T-helper 1 cell treated with Interleukin-12 subunit alpha and Interleukin-12 subunit beta and Interleukin-4 antibody, amounts not matched to agents 30 μg/mL and 1 μg/mL, for 36 hours (primary cell): ENCODE measurements around the gene CCDC85C.

Experiments used
- H3K27ac Mint-ChIP-seq: one replicate; pipeline ENCODE4 v1.8.0; 2021; ENCODE audit warnings: mild to moderate bottlenecking, mixed read lengths
- H3K27me3 Mint-ChIP-seq: one replicate; pipeline ENCODE4 v1.8.0; 2021; ENCODE audit warnings: low read depth, mixed read lengths
- H3K36me3 Mint-ChIP-seq: one replicate; pipeline ENCODE4 v1.8.0; 2021; ENCODE audit warnings: low read depth, mixed read lengths
- H3K4me1 Mint-ChIP-seq: one replicate; pipeline ENCODE4 v1.8.0; 2021; ENCODE audit warnings: low read depth, mixed read lengths
- H3K4me3 Mint-ChIP-seq: one replicate; pipeline ENCODE4 v1.8.0; 2021; ENCODE audit warnings: mild to moderate bottlenecking, moderate library complexity, mixed read lengths
- H3K9me3 Mint-ChIP-seq: one replicate; pipeline ENCODE4 v1.8.0; 2021; ENCODE audit warnings: mixed read lengths

The CCDC85C gene

DNA sequence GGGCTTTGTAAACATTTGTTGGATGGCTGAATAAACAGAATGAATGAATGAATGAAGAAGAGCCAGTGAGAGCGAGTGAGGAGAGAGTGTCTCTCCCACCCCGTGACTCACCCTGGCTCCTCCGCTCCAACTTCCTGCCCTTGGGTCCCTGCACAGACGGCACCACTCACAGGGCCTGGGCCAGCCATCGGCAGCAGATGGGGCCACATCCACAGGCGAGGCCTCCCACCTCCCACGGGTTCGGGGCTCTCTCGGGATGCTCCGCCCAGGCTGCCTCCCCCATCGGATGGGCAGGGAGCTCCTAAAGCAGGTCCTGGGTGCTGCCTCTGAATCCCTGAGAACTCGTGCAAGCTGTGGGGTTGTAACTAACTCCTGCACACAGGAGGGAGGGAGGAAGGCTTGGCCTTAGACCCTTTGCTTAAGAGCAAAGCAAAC, 81.5 kb downstream of the CCDC85C start:
- H3K27ac Mint-ChIP-seq = no peak overlapping the region
- no peaks in the 10 kb centered on the region for H3K36me3 Mint-ChIP-seq
- H3K9me3 Mint-ChIP-seq = no peaks in the 10 kb centered on the region
- H3K4me1 Mint-ChIP-seq = peaks cover 7% of the 10 kb centered on the region
- no peaks in the 10 kb centered on the region for H3K27me3 Mint-ChIP-seq
- H3K4me3 Mint-ChIP-seq = no peak overlapping the region

DNA sequence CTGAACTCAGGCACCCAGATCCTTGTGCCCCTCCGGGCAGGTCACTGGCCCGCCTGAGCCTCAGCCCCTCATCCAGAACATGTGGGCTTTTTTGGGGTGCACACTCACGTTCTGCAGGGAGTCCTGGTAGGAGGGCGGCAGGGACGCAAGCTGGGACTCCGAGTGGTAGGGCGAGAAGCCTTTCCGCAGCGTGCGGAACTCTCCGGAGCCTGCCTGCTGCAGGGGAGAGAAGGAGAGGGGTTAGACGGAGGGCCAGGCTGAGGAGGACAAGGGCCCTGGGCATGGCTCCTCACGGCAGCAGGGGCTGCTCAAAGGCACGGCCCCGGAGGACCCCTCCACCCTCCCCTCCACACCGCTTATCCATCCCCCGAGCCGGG, 82.0 kb downstream of the CCDC85C start:
- Mint-ChIP-seq H3K27me3 (no peaks in the 10 kb centered on the region), H3K9me3 (no peaks in the 10 kb centered on the region), H3K36me3 (no peaks in the 10 kb centered on the region), H3K27ac (no peak overlapping the region), H3K4me1 (peaks cover 7% of the 10 kb centered on the region), H3K4me3 (no peak overlapping the region)

DNA sequence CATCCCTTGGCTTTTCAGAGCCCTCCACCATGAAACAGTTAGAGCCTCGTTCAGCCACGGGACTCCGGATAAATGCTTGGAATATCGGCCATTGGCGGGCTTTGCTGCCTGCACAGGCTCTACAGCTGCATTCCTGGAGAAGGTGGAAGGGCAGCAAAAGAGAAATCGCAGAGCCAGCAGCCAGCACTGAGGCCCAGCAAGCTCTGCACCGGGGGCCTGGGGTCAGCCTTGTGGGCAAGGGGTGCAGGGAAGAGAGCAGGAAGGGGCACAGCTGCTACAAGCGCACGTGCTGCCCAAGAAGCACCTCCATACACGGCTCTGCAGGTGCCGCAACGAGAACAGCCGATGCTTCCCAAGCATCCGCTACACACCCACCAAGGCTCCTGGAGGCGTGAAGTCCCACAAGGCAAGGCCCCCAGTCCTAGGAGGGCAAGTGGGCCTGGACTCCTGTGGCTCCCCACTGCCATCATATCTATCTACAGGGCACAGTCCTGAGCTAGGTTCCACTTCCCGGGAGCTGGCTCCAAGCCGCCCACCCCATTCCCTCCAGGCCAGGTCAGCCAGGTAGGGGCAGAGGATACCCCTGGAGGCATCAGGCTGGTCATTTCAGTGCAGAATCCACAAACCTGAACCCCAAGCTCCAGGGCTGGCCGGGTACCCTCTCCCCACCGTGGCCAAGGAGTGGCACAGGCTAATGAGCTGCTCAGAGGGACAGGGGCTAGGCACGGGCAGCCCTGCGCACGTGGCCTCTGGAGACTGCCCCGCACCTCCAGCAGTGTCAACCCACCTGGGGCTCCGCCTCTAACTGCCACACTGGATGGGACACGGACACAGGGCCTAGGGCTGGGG, 82.6 kb downstream of the CCDC85C start:
- Mint-ChIP-seq H3K36me3 (no peaks in the 10 kb centered on the region), H3K4me1 (peaks cover 7% of the 10 kb centered on the region), H3K27me3 (no peaks in the 10 kb centered on the region), H3K4me3 (no peak overlapping the region), H3K9me3 (no peaks in the 10 kb centered on the region), H3K27ac (no peak overlapping the region)

- no peaks in the 10 kb centered on the region for H3K9me3 Mint-ChIP-seq
- no peak overlapping the region for H3K4me3 Mint-ChIP-seq
- no peaks in the 10 kb centered on the region for H3K27me3 Mint-ChIP-seq
- H3K4me1 Mint-ChIP-seq = peaks cover 7% of the 10 kb centered on the region
- no peaks in the 10 kb centered on the region for H3K36me3 Mint-ChIP-seq
- no peak overlapping the region for H3K27ac Mint-ChIP-seq
Measured at GRCh38 chr14:99520571-99521081, 83.4 kb downstream of the CCDC85C start.

GRCh38 chr14:99519931-99520421, 84.0 kb downstream of the CCDC85C start:
- Mint-ChIP-seq H3K36me3 (no peaks in the 10 kb centered on the region), H3K9me3 (no peaks in the 10 kb centered on the region), H3K4me1 (peaks cover 3% of the 10 kb centered on the region), H3K27me3 (no peaks in the 10 kb centered on the region), H3K27ac (no peak overlapping the region), H3K4me3 (no peak overlapping the region)

- H3K27ac Mint-ChIP-seq = no peak overlapping the region
Measured at GRCh38 chr14:99519347-99519881, 84.6 kb downstream of the CCDC85C start.

DNA sequence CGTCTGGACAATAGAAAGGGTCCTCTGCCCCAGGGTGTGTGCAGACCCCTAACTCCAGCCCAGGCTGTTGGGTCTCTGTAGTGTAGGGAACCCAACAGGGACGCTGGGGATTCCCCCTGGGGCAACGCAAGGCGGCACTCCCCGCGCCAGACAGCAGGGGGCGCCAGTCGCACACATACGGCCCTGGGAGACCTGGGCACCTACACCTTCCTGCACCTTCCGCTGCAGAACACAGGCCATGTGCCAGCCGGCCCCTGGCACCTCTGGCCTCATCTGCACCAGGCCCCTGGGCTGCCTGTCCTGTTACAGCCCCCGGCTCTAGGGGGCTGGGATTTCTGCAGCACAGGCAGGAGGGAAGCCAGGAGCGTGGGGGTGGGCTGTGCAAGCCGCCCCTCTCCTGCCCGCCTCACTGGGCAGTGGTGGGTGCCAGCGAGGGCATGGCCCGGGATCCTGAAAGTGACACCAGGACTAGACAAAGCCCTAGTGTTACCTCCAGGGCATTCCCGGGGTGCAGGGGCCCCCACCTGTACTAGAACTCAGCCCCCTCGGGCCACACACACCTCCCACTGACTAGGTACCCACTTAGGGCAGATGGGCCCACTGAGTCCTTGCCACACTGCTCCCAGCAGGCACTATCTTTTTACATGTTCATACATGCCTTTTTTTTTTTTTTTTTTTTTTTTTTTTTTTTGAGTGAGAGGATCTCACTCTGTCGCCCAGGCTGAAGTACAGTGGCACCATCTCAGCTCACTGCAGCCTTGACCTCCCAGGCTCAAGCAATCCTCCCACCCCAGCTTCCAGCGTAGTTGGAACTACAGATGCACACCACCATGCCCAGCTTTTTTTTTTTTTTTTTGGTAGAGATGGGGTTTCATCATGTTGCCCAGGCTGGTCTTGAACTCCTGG, 85.3 kb downstream of the CCDC85C start:
- Mint-ChIP-seq H3K27me3 (no peaks in the 10 kb centered on the region), H3K36me3 (peaks cover 2% of the 10 kb centered on the region), H3K27ac (no peak overlapping the region), H3K4me1 (no peaks in the 10 kb centered on the region), H3K4me3 (no peak overlapping the region), H3K9me3 (no peaks in the 10 kb centered on the region)

More at GRCh38 chr14:99519347-99519881, 84.6 kb downstream of the CCDC85C start:
- Mint-ChIP-seq H3K27me3 (no peaks in the 10 kb centered on the region), H3K4me1 (no peaks in the 10 kb centered on the region), H3K4me3 (no peak overlapping the region), H3K9me3 (no peaks in the 10 kb centered on the region), H3K36me3 (no peaks in the 10 kb centered on the region)

GRCh38 chr14:99517643-99518381, 86.2 kb downstream of the CCDC85C start:
- H3K36me3 Mint-ChIP-seq = peaks cover 2% of the 10 kb centered on the region
- H3K27ac Mint-ChIP-seq = no peak overlapping the region
- no peaks in the 10 kb centered on the region for H3K4me1 Mint-ChIP-seq
- no peaks in the 10 kb centered on the region for H3K27me3 Mint-ChIP-seq
- H3K9me3 Mint-ChIP-seq = no peaks in the 10 kb centered on the region
- no peak overlapping the region for H3K4me3 Mint-ChIP-seq

- Mint-ChIP-seq H3K4me1 (no peaks in the 10 kb centered on the region), H3K4me3 (no peak overlapping the region), H3K36me3 (peaks cover 2% of the 10 kb centered on the region), H3K9me3 (no peaks in the 10 kb centered on the region), H3K27me3 (no peaks in the 10 kb centered on the region), H3K27ac (no peak overlapping the region)
Measured at GRCh38 chr14:99516871-99517642, 87.0 kb downstream of the CCDC85C start.

DNA sequence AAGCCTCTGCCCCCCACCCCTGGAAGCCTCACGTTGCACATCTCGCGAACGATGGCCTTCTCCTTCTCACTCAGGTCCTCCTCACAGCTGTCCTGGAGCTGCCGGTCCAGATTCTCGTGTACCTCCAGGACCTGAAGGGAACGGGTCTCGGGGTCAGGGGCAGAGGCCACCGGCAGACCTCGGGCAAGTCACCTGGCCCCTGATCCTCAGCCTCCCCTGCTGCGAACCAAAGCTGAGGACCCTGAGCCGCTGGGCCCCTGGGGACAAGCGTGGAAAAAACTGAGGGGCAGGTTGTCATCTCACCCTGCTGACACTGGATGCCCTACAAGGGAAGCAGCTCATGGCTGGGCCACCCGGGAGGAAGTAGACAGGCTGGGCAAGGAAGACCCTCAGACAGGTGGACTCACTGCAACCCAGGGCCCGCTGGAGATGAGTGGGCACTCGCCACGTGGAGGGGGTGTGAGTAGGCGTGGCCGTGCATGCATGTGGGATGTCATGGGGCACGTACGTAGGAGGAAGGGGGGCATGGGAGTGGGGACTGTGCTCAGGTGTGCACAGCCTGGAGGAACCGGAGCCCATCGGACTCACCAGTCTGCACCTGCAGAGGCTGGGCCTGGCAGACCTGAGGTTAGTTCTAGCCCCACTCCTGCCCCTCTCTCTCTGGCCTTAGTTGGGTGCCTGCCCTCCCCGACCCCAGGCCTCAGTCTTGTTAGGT, 87.7 kb downstream of the CCDC85C start:
- Mint-ChIP-seq H3K4me1 (no peaks in the 10 kb centered on the region), H3K9me3 (no peaks in the 10 kb centered on the region), H3K27me3 (no peaks in the 10 kb centered on the region), H3K27ac (no peak overlapping the region), H3K4me3 (no peak overlapping the region), H3K36me3 (peaks cover 2% of the 10 kb centered on the region)

DNA sequence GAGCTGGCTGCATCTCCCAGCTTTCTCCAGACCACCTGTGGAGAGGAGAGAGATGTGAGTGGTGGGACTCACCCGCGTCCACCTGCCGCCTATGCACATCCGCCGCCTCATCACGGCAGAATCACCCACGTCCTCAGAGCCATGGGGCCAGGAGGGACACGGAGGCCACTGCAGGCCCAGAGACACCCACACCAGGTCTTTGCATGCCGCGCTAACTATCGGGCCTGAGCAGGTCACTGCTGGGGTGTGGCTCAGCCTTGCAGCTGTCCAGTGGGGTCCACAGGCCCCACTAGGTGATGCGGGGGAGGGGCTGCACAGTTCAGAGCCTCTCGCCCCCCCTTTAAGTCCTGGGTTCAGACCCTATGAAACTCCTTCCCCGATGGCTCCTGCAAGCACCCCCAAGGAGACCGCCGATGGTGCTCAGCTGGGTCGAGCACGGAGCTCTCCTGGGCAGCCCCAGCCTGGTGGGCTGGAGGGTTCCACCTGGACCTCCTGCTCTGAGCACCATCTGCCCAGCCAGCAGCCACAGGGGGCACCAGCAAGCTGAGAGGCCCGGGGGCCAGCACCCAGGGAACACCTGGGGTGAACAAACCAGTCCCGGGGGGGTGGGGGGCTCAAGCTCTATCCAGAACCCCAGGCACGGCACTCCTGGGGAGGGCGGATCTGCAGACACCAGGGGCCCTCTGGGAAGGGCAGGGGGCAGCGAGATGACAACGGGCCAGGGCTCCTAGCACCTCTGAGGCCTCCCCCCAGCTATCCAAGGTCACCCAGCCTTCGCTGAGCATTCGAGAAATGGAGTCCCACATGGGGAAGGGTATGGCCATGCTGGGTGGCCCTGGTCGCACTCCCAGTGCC, 88.5 kb downstream of the CCDC85C start:
- Mint-ChIP-seq H3K4me3 (no peak overlapping the region), H3K27ac (no peak overlapping the region), H3K36me3 (peaks cover 2% of the 10 kb centered on the region), H3K27me3 (no peaks in the 10 kb centered on the region), H3K9me3 (no peaks in the 10 kb centered on the region), H3K4me1 (no peaks in the 10 kb centered on the region)

DNA sequence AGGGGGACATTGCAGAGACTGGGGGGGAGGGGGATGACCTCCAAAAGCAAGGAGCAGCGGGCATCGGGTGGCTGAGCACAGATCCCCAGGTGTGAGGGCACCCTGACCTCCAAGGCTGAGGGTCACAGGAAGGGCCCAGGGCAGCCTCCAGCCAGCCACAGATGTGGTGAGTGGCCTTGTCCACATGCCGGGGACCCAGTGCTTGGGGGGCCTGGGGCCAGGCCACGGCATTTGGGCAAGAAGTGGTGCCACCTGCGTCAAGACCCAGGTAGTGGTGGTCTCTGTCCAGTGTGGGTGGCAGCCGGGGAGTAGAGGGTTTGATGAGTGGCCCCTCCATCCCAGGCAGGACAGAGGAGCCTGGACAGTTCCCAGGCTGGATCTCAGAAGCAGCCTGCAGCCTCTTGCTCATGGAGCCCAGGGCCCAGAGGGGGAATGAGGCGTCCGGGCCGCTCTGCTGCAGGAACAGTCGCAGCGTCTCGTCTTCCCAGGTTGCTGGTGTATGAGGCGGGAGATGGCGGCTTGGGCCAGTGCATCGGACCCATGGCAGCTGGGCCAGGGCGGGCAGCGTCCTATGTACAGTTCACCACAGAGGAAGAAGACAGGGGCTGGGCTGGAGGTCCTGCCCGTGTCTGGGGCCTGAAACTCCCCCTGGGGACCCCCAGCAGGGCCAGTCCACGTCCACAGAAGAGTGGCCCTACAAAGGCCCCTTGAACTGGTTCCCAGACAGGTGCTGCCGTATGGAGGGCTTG, 89.3 kb downstream of the CCDC85C start:
- H3K36me3 Mint-ChIP-seq = peaks cover 2% of the 10 kb centered on the region
- H3K9me3 Mint-ChIP-seq = no peaks in the 10 kb centered on the region
- no peaks in the 10 kb centered on the region for H3K4me1 Mint-ChIP-seq
- no peak overlapping the region for H3K27ac Mint-ChIP-seq
- H3K4me3 Mint-ChIP-seq = no peak overlapping the region
- no peaks in the 10 kb centered on the region for H3K27me3 Mint-ChIP-seq
